Measurements from ENCODE around the gene NLE1.

- TF ChIP-seq CTCF (IDR thresholded peaks at IDR 0.05 in 8 of 11, conservative IDR thresholded peaks at IDR 0.05 in 3 of 11) (no peak), POLR2A (IDR thresholded peaks at IDR 0.05) (no peak)
Observed at GRCh38 chr17:35149941-35150340, 7.8 kb upstream of the NLE1 start.

All from spleen (tissue), 7 donors.